Measurements from ENCODE around the gene TM4SF18.
"Not testable (repeated sequence)": the region's sequence is repeated elsewhere in the genome, so short reads cannot be mapped to it uniquely, and the experiment has no call there.

The TM4SF18 gene, protein sequence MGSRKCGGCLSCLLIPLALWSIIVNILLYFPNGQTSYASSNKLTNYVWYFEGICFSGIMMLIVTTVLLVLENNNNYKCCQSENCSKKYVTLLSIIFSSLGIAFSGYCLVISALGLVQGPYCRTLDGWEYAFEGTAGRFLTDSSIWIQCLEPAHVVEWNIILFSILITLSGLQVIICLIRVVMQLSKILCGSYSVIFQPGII

DNA sequence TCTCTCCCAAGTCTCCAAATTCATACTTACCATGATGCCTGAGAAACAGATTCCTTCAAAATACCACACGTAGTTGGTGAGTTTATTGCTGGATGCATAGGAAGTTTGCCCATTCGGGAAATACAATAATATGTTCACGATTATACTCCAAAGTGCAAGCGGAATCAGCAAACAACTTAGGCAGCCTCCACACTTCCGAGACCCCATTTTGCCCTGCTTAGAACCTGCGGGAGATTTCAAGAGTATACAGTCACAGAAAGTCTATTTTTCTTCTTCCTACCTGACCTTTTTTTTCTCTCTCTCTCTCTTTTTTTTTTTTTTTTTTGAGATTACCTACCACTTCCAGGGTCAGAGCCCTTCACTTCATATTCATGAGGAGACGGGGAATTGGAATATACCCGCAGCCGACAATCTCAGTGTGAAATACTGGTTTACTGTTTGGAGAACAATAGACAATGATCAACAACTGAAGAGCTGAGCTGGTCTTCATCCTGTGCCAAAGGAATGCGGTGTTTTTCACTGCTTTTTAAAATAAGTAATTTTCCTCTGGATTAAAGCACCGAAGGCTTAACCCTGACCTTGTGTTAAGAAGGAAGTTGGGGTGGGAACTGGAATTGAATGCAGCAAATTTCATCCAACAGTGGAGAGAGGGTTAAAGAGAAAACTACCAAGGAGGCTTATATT, at the start of gene TM4SF18:
Gene TM4SF18 (minus strand): TSS at position 461 of the 684 bp plus-strand sequence. CDS start 254 bp downstream, at position 207.
- no peak for DNase-seq

DNA sequence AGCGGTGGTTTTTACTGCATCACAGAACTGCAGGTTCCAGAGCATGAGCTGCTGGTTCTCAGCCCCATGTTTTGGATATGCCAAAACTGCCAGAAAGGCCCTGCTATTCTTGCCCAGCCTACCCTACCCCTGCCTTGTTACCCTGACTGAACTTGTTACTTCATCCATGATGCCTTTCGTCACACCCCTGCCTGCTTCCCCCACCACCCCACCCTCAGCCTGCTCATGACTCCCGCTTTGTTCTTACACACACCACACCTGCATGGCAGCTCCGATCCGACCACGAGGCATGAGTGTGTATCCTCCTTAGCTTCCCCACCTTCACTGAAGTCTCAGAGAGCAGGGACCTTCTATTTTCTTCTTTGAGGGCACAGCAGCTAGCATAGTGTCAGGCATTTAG, 49.1 kb upstream of the TM4SF18 start:
- DNase-seq = no peak

DNA sequence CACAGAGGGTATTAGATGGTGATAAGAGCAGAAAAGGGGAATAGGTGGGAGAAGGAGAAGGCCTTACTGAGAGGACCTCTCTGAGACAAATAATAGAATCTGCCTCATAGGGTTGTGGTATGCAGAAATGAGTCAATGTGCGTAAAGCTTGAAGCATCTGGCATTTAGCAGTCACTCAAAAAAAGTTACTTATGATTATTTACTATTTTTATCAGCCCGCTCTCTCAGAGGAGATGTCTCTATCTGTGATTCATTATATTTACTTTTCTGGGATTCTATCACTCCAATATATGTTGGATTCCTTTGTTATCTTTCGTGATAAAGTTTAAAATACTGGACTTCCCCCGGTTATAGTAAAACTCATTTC, 48.6 kb upstream of the TM4SF18 start:
- no peak for DNase-seq

GRCh38 chr3:149381173-149382100, 48.0 kb upstream of the TM4SF18 start:
- no peak for DNase-seq

DNA sequence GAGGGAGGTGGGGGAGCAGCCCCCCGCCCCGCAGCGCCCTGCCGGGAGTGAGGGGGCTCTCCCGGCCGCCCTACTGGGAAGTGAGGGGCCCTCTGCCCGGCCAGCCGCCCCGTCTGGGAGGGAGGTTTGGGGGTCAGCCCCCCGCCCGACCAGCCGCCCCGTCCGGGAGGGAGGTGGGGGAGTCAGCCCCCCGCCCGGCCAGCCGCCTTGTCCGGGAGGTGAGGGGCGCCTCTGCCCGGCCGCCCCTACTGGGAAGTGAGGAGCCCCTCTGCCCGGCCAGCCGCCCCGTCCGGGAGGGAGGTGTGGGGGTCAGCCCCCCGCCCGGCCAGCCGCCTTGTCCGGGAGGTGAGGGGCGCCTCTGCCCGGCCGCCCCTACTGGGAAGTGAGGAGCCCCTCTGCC, 46.8 kb upstream of the TM4SF18 start:
- not testable (repeated sequence) for DNase-seq

- DNase-seq = no peak
Observed at GRCh38 chr3:149378478-149379309, 45.3 kb upstream of the TM4SF18 start.

DNA sequence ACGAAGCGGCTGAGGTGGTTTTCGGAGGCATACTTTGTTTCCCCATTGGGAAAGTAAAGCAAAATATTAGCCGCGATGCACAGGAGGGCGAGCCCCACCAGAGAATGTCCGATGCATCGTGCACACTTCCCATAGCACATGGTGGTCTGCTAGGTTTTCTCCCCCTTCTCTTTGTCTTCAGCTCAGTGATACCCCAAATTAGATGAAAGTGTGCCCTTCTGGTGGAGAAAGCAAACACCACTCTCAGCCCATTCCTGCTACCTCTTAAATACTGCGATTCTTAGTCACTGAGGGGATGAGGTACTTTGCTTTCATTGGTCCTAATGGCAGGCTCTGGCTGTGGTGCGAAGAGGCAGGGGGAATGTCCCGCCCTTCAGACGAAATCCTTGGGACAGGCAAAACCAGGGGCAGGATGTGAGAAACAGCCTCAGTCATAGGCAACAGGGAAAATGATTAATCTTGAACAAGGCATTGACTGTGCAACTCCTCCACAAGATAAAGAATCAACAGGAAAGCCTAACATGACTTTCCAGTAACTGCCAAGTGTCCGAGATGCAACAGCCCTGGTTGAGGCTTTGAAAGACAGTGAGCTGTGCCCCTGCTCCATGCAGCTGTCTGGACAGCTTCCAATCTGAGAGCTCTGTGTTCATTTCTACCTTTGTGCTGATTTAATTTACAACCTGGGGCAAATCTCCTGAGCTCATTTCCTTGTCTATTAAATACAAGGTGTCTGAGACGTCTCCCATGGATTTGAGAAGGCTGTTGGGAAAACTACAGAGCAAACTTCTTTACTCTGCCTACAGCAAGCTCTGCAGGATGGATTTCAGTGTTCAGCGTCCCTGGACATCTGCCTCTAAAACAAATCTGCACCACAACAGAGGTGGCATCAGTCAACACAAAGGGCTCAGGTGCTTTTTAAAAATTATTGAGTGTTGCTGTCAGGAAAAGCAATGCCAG, 44.2 kb upstream of the TM4SF18 start, which contains the start of gene TM4SF1:
Gene TM4SF1 (minus strand): TSS at position 242 of the 957 bp plus-strand sequence. CDS start 102 bp downstream, at position 140.
- no peak for DNase-seq

- no peak for DNase-seq
Observed at GRCh38 chr3:149376718-149377407, 43.4 kb upstream of the TM4SF18 start.

DNA sequence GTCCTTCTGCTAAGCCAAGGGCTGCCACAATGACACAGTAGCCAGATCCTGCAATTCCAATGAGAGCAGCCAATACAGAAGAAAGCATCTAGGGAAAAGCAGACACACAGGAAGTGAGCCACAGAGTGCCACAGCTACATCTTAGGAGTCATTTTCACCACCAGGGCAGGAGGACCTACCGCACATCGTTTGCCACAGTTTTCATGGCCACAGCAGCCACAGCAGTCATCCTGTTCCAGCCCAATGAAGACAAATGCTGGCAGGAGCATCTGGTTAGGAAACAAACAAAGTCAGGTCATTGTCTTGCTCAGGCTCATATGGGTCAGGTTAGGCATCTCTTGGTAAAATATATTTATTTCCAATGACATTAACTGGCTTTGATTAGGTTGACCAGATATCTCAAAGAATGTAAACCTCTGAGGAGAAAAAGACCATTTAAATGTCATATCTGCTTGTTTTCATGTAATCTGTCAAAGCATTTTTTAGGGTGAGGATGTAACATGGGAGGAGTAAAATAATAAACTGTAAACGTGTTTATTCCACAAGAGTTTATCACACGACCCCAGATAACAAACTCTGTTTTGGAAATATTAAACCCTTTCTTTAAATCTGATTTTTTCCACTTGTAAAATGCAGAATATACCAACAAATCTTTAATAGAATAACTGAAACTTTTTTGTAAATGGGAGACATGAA, 42.2 kb upstream of the TM4SF18 start:
- no peak for DNase-seq

- no peak for DNase-seq
Observed at GRCh38 chr3:149374793-149375500, 41.5 kb upstream of the TM4SF18 start.

- no peak for DNase-seq
Observed at GRCh38 chr3:149374391-149374790, 41.0 kb upstream of the TM4SF18 start.

DNA sequence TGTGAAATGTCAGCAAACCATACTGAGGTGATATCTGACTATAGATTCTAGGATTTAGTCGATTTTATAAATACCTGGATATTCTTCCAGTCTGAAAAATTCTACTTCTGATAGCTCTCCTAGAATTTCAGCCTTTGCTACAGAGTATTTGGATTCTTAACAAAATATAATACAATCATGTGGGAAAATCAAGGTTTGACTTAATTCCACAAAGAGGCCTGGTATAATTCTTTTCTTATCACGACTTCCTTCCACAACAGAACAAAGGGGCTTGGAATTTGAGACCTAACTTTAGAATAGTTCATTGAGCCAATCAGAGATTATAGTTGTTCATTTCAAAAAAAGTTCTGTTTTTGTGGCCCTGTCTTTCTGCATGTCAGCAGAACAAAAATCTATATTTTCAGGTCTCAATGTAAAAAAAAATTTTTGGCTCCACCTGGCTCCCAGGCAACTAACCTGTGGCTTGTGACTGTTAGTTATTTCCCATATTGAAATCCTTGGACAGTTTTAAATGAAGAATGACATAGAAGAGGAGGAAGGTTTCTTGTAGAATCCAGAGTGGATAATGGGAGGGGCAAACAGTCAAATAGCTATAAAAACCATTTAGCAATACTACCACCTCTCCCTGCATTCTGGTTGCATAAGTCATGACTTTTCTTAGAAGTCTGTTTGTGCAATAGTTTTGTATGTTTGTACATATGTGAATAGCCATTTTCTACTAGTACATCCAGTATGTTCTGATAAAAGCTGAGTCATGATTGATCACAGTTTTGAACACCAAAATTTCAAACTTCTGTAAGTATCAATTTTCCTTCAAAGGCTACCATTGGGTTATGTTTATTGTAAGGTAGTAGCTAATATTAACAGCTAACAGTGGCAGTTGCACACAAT, 40.0 kb upstream of the TM4SF18 start:
- DNase-seq = no peak

GRCh38 chr3:149371723-149372114, 38.3 kb upstream of the TM4SF18 start:
- no peak for DNase-seq

GRCh38 chr3:149371001-149371722, 37.7 kb upstream of the TM4SF18 start:
- no peak for DNase-seq

- no peak for DNase-seq
Observed at GRCh38 chr3:149369991-149370866, 36.8 kb upstream of the TM4SF18 start.

DNA sequence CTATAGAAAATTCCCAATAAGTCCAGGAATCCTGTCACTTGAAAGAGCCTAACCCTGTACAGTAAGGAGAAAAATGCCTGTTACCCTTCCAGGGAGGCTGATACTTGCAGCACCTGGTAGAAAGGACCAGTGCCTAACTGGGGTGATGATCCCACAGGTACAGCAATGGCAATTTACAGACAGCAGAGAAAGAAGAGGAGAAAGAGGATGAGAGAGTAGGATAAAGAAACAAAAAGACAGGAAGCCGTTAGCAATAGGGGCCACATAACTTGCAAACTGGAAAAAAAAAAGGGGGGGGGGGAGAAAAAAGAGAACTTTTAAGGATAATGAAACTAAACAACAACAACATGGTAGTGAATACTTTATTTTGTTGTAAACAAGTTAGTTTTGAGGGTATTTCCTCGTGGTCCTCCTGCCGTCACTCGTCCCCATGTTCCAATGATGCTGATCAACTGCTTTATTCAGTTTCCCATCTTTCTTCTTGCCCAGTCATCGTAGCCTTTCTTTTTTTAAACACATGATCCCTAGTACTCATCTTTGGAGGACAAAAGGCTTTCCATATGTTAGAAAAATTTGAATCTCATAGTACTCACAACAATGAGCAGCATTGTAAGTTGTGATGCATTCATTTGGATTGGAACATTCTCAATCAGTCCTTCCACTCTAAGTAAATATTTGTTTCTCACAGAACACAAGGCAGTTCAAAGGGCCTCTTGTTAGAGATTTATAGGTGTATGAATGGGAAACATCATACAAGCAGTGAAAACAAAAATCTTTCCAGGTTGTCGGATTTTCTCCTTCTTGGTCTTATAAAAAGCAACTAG, 35.5 kb upstream of the TM4SF18 start:
- DNase-seq = no peak

All from CD4-positive, alpha-beta T cell treated with Interleukin-6 for 4 hours (primary cell).